ENCODE results near the gene CPHXL2. TPM values are rescaled to one million over a fixed set of nuclear protein-coding genes. Genes with fewer than 3 reads are reported as not detected.

CPHXL2 gene
- polyA plus RNA-seq, 3 donors, result 0.56 TPM; not detected in 2

DNA sequence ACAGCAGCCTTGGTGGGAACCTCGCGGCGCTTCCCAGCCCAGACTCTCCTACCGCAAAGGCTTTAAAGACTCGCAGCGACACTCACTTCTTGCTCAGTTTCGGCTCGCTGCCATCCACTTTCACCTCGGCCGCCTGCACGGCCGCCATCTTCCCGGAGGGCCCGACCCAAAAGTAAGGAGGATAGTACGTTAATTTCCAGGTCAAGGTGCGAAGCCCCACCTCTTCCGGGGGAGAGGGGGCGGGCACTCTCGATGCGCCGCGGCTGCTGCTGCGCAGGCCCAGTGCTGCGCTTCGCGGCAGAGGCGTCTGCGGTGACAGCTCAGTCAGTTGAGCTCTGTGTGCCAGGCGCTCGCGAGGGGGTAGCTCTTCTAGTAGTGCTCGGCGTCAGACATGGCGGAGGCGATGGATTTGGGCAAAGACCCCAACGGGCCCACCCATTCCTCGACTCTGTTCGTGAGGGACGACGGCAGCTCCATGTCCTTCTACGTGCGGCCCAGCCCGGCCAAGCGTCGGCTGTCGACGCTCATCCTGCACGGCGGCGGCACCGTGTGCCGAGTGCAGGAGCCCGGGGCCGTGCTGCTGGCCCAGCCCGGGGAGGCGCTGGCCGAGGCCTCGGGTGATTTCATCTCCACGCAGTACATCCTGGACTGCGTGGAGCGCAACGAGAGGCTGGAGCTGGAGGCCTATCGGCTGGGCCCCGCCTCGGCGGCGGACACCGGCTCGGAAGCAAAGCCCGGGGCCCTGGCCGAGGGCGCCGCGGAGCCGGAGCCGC is 29.1 kb downstream of the CPHXL2 start, which contains the start of the genes KARS1 and TERF2IP:
Gene KARS1, minus strand, starts transcription at position 174 of the 773 bp plus-strand sequence. Its CDS starts 26 bp downstream, at position 148.
Gene TERF2IP, plus strand, starts transcription at position 282 of the 773 bp plus-strand sequence. Its CDS starts 110 bp downstream, at position 392.
- H3K27ac ChIP-seq (ENCODE audit: low read depth, low read length), result peak within 1 kb of the TSS; percentile 96
- 0% methylated on average over 76 of the region's 76 CpGs for WGBS, 3 donors

- peak overlapping the region; percentile 5 for H3K27ac ChIP-seq (ENCODE audit: low read depth, low read length)
- WGBS, 3 donors, result 0 to 1% (median 0%) methylated on average over 18 of the region's 18 CpGs
Measured at GRCh38 chr16:75647112-75647491, 29.7 kb downstream of the CPHXL2 start.

DNA sequence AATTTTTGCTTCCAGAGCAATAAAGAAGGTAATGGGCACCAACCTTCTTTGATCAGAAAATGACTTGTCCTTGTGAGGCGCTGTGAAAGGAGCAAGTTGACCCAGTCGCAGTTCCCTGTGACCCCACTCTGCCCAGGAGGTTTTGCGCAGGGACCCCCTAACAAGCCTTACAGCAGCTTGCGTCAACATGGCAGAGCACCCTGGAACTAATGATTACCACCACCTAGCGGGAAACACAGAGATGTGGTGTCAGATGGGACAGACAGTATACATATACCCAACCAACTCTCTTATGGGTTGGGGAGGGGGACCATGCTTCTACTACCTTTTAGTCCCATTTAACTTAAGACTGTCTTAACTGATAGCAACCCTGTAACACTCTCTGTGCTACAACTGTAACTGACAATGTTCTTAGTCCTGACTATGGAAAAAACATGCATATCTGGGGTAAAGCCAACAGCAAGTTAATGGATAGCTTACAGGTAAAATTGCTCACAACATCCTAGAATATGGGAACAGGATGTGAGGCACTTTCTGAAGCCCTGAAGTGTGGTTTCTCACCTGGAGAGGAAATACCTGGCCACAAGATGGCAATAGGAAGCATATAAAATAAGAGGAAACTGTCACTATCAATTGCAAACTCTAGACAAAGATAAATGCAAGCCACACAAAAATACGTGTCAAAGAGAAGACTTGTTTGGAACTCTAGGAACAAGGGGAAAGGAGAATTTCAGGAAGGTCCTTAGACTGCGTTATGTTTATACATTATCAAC is 32.4 kb downstream of the CPHXL2 start:
- no peak overlapping the region for H3K27ac ChIP-seq (ENCODE audit: low read depth, low read length)
- 71 to 90% (median 84%) methylated on average over 7 of the region's 7 CpGs for WGBS, 3 donors

DNA sequence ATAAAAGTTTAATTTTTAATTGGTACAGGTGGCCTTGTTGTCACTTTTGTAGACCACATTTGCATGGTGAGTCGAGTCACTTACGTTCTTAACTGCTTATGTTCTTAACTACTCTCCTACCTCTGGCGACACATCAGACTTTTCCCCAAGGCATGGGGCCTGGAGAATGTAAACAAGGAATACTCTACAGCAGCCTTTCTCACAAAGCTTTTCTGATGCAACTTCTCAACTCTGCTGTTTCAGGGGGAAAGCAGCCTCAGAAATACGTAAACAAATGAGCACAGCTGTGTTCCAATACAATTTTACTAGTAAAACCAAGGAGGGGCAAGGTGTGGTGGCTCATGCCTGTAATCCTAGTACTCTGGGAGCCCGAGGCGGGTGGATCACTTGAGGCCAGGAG is 36.2 kb downstream of the CPHXL2 start:
- 86 to 91% (median 89%) methylated on average over 6 of the region's 6 CpGs for WGBS, 3 donors
- no peak overlapping the region for H3K27ac ChIP-seq (ENCODE audit: low read depth, low read length)

GRCh38 chr16:75635036-75635435 is 41.8 kb downstream of the CPHXL2 start:
- 85 to 90% (median 88%) methylated on average over 3 of the region's 3 CpGs for WGBS, 3 donors
- no peak overlapping the region for H3K27ac ChIP-seq (ENCODE audit: low read depth, low read length)

DNA sequence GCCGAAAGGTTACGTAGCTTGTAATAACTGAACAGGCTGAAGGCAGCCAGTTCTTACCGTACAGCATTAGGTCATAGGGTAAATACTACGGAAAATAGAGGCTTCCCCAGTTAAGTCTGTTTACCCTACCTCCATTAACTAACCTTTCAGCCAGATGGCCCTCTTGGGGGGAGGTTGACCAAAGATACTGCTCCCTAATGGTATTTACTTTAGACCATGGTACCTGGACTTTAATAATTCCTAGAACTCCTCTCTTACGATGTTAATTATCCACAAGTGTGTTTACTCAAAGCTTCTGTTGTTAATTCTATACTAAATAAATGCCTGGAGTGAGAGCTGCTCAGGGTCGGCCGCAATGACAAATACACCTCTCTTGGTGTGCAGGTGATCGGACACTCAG is 44.0 kb downstream of the CPHXL2 start:
- WGBS, 3 donors, result 74 to 92% (median 89%) methylated on average over 8 of the region's 8 CpGs
- no peak overlapping the region for H3K27ac ChIP-seq (ENCODE audit: low read depth, low read length)

DNA sequence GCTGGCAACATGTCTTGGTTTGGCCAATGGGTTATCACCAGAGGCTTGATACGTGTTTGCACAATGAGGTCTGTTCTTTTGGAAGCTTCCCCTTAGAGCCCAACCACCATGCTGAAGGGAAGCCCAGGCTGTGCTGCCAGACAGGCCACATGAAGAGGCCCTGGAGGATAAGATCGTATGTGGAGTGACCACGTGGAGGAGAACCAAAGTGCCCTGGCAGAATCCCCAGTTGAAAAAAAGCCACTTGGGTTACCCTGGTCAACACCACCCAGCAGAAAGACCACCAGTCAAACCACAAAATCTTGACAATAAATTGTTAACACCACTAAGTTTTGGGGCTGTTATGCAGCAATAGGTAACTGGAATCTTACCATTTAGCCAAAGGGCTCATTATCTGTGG is 46.8 kb downstream of the CPHXL2 start:
- 66 to 93% (median 72%) methylated on average over 3 of the region's 3 CpGs for WGBS, 3 donors
- H3K27ac ChIP-seq (ENCODE audit: low read depth, low read length), result no peak overlapping the region

DNA sequence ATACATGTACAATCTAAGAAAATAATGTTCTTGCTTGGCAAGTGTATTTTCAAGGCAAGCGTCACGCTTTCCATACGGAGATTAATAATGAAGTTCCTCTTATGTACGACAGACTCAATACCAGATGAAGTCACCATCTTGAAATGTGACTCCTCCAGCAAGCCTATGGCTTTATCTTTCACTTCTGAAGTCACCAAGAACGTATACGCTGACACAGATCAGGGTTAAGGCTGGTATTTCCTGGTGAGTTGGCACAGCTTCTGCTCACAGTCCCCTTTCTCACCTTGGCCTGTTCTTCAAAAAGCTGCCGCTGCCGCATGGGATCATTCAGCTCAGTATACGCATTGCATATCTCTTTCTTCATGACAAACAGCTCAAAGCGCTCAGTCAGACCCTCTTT is 47.7 kb downstream of the CPHXL2 start:
- H3K27ac ChIP-seq (ENCODE audit: low read depth, low read length), result no peak overlapping the region
- WGBS, 3 donors, result 88 to 94% (median 92%) methylated on average over 10 of the region's 10 CpGs

- WGBS, 3 donors, result 57 to 84% (median 64%) methylated on average over 4 of the region's 4 CpGs
- no peak overlapping the region for H3K27ac ChIP-seq (ENCODE audit: low read depth, low read length)
Measured at GRCh38 chr16:75628351-75628750, 48.5 kb downstream of the CPHXL2 start.

DNA sequence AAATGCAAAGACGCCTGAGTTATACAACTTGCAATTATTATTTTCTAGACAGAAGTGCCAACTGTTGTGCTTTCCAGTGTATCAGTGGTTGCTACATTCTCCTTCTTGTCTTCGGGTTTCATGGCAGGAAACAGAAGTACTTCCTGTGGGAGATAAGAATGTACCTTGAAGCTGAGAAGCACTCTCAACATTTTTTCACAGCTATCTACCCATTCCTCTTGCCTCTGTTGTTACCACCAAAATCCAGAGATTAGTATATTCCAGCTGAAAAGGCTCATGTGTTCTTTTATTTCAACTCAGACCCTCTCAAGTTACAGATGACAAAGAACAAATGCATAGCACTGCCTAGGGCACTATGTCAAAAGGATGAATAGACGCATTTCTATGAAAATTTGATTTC is 49.0 kb downstream of the CPHXL2 start:
- no peak overlapping the region for H3K27ac ChIP-seq (ENCODE audit: low read depth, low read length)
- 32 to 65% (median 35%) methylated on average over 3 of the region's 3 CpGs for WGBS, 3 donors

DNA sequence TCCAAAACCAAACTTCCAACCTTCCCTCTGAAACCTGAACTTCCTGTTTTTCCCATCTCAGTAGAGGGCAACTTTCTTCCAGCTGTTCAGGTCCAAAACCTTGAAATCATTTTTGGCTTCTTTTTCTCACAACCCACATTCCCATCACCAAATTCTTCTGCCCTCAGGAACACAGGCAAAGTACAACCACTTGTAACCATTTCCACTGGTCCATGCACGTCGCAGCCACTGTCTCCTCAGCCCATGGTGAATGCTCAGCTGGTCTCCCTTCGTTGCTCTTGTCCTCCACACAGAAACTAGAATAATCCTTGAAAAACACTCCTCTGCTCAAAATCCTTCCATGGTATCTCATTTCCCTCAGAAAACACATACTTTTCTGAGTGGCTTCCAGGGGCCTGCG is 50.0 kb downstream of the CPHXL2 start:
- WGBS, 3 donors, result 91 to 95% (median 95%) methylated on average over 4 of the region's 4 CpGs
- no peak overlapping the region for H3K27ac ChIP-seq (ENCODE audit: low read depth, low read length)

DNA sequence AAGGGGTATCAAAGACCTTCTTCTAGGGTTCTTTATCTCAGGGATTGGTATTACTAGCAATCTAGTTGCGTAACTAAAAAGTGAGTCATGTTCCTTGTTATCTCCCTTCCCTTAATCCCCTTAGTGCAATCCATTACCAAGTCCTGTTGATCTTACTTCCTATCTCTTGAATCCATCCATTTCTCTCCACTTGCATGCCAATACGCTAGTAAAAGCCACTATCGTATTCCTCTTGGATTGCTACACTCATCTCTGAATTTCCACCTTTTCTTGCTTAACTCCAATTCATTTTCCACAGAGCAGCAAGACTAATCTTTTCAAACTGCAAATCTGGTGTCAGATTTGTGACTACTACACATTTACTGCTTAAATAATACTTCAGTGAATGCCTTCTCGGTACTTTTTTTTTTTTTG is 51.9 kb downstream of the CPHXL2 start:
- no peak overlapping the region for H3K27ac ChIP-seq (ENCODE audit: low read depth, low read length)
- WGBS, 3 donors, result 58 to 68% (median 59%) methylated on average over 4 of the region's 4 CpGs

DNA sequence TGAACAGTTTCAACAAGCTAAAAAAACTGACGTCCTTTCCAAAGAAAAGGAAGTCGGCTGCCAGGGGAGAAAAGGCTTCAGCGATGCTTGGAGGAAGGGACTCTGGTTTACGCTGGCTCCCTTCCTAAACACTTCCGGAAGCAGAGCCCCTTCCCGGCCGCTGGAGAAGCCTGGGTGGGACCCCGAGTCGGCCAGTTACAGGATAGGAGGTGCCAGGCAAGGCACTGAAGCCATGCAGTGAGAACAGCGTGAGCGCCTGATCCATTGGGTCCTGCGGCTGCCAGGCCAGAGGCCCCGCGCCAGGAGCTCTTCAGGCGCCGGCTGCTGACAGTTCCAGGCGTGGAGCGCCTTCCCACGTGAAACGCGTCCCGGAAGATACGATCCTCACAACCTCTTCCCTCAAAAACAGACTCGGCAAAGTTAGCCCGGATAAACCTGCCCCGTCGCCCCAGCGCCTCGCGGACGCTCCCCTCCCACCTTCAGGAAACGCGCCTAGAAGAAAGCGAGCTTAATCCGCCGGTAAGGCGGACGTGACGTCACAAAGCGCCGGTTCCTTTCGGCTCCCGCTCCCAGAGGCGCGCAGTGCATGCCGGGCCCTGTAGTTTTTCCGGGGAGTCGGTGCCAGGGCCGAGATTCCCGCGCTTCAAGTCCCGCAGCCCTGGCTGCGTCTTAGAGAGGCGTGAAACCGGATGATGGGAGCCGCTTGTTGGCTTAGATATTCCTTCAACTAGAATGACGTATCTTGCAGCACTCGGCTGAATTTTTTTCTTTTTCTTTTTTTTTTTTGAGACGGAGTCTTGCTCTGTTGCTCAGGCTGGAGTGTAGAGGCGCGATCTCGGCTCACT is 53.8 kb downstream of the CPHXL2 start, which contains the start of gene ADAT1:
Gene ADAT1, minus strand, starts transcription at position 521 of the 845 bp plus-strand sequence. CDS start 2,482 bp downstream, outside the sequence.
- H3K27ac ChIP-seq (ENCODE audit: low read depth, low read length), result peak within 1 kb of the TSS; percentile 77
- WGBS, 3 donors, result 0 to 1% (median 1%) methylated on average over 61 to 62 of the region's 62 CpGs

- 12 to 15% (median 13%) methylated on average over 2 of the region's 2 CpGs for WGBS, 3 donors
- no peak overlapping the region for H3K27ac ChIP-seq (ENCODE audit: low read depth, low read length)
Measured at GRCh38 chr16:75621170-75621477, 55.7 kb downstream of the CPHXL2 start.

- 75 to 88% (median 81%) methylated on average over 20 of the region's 20 CpGs for WGBS, 3 donors
- no peak overlapping the region for H3K27ac ChIP-seq (ENCODE audit: low read depth, low read length)
Measured at GRCh38 chr16:75620326-75621169, 56.3 kb downstream of the CPHXL2 start.

- WGBS, 3 donors, result 92 to 96% (median 93%) methylated on average over 2 of the region's 2 CpGs
Measured at GRCh38 chr16:75618780-75619179, 58.0 kb downstream of the CPHXL2 start.

GRCh38 chr16:75617121-75617520 is 59.7 kb downstream of the CPHXL2 start:
- H3K27ac ChIP-seq (ENCODE audit: low read depth, low read length), result no peak overlapping the region
- 85 to 95% (median 87%) methylated on average over 3 of the region's 3 CpGs for WGBS, 3 donors

More at GRCh38 chr16:75618780-75619179, 58.0 kb downstream of the CPHXL2 start:
- H3K27ac ChIP-seq (ENCODE audit: low read depth, low read length), result no peak overlapping the region

DNA sequence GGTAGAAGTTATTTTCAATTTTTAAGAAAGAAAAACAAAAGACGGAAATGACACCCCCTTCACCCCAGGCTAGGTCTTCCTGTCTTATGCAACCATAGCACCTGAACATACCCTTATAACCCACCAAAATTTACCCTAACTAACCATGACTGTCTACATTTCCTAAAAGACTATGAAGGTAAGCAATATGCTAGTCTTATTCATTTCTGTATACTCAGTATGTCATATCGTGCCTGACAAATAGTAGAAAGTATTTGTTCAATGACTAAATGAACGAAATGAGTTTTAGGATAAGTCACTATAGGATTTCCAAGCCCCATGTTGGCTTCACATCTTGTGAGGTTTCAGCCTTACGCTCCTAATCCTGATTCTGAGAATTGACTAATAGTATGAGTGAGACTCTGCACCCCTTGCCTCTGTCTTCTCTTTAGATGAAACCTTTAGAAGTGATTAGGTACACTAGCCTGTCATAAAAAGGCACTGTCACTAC is 60.2 kb downstream of the CPHXL2 start:
- 89 to 96% (median 89%) methylated on average over 4 of the region's 4 CpGs for WGBS, 3 donors
- H3K27ac ChIP-seq (ENCODE audit: low read depth, low read length), result no peak overlapping the region
